HG02588 (cell line): Measurements from ENCODE around the gene CDK5R1.

Experiments used
- ATAC-seq: cut with Tn5 transposase; IDR thresholded peaks from one replicate; pipeline ENCODE4 v1.9.1; 2021; ENCODE audit warnings: mild to moderate bottlenecking, moderate library complexity; ENCODE audit not compliant: unreplicated experiment

Gene CDK5R1

DNA sequence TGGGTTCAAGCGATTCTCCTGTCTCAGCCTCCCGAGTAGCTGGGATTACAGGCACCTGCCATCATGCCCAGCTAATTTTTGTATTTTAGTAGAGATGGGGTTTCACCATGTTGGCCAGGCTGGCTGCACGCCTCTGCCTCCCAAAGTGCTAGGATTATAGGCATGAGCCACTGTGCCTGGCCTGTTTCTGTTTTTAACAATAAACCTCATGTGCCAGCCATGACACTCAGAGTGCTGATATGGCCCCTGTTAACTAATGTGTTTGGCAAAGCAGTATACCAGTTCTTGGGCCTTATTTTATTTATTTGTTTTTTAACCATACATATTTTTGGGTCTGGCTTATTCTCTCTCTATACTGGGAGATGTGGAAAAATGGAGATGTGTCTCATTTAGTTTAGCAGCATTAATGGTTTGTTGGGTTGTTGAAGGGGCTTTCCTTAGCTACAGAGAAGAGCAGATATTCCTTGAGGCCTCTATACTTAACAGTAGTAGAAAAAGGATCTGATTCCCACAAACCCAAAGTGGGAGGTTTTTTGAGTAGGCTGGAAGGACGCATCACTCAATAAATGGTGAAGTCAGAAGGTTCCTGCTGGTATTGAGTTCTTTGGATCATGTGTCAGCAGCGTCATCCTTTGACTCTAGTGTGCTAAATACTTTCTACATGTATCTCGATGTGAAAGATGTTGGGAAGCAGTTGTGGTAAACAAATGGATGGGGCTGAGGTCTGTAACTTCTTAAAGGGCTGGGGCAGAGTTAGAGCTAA lies 16.2 kb upstream of the CDK5R1 start:
- ATAC-seq: no peak

DNA sequence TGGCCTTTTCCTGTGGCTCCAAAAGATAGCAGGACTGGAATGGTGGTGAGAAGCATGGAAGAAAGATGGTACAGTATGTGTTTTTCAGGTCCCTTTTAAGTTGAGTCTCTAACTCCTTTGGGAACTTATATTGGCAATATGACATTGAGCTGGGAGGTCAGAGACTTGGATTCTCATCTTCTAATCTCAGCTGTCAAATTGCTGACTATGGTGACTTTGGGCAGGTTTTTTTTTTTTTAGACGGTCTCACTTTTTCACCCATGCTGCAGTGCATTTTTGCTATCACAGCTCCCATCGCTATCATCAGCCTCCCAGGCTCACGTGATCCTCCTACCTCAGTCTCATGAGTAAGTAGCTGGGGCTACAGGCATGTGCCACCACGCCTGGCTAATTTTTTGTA lies 15.1 kb upstream of the CDK5R1 start:
- no peak for ATAC-seq

DNA sequence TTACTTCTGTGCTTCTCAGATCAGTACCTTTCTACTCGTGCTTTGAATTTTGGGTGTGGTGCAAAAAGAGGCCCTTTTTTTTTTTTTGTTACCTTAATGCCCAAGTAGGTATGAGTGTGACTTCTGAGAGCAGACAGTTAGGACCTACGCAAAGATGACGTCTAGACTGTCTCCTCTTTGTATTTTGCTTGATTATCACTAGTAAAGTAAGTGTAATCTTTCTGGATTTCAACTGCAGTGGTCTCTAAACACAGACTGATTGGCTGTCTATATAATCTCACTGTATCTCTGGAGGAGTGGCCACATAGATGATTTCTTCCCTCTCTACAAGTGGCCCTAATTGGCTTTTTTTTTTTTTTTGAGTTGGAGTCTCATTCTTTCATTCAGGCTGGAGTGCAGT lies 11.5 kb upstream of the CDK5R1 start:
- ATAC-seq: no peak

DNA sequence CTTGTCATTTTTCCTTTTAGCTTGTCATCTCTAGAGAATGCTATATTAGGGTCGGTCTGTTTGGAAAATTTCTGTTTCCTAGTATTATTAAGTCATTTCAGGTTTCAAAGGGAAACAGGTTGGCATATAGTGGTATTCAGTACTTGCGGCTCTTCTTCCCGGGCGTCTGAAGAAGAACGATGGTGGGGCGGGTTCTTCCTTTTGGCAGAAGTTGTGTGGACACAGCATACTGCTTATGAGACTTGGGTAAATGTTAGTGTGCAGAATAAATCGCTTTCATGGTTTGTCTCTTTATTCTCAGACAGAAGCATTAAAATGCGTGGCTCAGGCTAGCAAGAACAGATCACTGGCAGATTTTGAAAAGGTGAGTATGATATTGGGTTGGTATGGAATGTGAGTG lies 9.6 kb upstream of the CDK5R1 start:
- ATAC-seq: no peak

DNA sequence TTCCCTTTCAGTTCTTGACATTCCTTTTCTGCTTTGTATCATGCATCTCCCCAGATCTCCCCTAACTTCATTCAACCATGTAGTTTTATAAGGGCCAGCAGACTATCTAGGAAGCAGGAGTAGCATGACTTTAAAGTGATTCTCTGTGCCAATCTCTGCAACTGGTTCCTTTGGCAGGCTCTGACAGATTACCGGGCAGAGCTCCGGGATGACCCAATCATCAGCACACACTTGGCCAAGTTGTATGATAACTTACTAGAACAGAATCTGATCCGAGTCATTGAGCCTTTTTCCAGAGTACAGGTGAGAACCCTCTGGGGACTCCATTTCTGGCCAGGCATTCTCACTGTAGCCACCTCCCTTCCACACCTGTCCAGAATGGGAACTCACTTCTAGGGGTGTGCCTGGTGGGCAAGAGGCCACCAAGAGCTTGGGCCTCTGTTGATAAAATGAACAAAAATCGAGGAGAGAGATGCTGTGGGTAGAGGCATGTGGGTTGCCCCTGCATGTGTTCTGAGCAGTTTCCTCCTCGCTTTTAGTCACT lies 7.6 kb upstream of the CDK5R1 start:
- no peak for ATAC-seq

DNA sequence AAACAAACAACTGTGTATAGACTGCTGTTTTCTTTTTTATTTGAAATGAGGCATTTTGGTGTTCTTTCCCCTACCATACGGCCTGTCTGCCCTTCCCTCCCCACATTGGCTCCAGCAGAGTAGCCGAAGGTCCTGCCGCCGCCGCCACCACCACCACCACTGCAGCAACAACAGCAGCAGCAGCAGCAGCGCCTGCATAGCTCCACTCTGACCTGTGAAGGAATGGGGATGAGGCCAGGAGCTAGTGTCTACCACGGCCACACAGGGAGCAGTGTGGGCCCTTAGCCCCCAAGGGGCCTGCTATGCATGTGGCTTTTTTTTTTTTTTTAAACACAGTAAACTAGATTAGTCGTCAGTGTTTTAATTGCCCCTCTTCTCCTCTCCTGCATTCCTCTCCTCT lies 5.6 kb upstream of the CDK5R1 start:
- no peak for ATAC-seq

DNA sequence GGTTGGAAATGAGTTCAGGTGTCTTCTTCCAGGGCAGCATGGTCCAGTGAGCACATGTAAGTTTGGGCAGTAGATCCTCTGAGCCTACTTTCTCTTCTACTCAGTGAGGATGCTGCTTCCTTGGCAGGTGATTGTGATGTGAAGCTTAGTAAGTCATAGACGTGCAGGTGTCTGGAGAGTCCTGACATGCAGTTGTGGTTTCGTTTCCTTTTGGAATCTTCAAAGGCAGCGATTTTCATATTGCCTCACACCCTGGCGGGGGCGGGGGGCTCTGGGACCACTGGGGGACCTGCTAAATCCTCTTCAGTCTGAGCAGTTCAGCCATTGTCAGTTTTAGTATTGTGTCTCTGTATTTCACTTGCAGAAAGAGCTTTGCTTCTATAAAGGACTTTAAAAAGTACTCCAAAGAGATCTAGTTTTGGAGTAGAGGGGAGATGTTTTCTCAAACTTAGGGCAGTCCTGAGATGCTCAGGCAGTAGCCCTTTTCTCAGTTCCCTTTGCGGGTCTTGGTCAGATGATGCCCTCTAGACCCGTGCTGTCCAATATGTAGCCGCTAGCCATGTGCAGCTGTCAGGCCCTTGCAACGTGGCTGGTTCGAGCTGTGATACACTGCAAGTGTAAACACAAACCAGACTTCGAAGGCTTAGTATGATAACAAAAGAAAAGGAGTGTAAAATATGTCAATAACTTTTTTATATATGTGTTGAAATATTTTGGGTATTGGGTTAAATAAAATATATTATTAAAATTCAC lies 4.0 kb upstream of the CDK5R1 start:
- no peak for ATAC-seq

DNA sequence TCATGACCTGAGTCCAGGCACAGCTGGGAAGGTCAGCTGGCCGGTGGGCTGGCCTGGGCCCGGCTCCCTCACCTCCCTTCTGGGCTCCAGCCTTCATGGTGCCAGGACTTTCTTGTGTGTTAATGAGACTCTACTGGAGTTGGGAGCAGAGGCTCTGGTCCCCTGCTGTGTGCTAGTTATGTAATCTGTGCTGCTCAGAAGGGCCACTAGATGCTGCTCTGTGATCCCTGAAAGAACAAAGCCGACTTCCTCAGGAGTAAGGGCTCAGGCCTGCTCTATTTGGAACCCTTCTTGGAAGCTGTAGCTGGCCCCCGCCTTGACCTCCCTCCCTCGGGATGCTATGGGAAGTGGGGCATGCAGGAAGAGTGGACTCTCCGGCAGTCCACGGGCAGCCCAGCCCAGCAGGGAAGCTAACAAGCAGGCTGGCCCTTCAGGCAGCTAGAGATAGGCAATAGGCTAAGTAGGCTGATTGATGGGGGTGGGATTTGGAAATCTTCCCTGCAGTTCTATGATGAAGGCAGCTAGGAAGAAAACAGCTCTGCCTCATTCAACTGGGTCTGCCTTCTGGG lies 3.3 kb upstream of the CDK5R1 start:
- no peak for ATAC-seq

DNA sequence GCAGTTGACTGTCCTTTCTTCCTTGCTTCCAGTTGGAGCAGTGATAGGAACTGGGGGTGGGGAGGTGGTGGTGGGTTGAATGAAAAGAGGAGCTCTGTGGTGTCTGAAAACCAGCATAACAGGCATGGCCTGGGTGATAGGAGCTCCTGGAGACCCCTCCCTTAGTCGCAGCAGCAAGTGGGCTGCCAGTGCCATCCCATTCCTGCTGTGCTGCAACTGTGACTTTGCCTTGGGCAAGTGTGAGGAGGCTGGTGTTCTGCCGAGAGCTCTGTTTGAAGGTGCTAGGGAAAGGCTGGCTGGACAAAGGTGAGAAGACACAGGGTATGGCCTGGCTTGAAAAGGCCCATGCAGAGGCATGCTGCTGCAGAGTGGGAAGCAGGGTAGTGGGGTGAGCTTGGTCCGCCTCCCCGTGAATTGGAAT lies 2.7 kb upstream of the CDK5R1 start:
- ATAC-seq: no peak

DNA sequence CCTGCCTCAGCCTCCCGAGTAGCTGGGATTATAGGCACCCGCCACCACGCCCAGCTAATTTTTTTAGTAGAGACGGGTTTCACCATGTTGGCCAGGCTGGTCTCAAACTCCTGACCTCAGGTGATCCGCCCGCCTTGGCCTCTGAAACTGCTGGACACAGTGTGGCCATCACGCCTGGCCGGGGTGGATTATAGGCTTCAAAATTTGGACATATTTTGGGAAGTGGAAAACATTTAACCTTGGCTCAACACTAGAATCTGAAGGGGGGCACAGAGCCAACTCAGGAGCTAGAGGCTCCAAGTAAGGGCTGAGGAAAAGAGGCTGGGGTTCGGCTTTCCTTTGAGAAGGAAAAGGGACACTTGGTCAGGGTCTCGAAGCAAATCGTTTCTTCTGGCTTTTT lies 2.2 kb upstream of the CDK5R1 start:
- ATAC-seq: no peak

DNA sequence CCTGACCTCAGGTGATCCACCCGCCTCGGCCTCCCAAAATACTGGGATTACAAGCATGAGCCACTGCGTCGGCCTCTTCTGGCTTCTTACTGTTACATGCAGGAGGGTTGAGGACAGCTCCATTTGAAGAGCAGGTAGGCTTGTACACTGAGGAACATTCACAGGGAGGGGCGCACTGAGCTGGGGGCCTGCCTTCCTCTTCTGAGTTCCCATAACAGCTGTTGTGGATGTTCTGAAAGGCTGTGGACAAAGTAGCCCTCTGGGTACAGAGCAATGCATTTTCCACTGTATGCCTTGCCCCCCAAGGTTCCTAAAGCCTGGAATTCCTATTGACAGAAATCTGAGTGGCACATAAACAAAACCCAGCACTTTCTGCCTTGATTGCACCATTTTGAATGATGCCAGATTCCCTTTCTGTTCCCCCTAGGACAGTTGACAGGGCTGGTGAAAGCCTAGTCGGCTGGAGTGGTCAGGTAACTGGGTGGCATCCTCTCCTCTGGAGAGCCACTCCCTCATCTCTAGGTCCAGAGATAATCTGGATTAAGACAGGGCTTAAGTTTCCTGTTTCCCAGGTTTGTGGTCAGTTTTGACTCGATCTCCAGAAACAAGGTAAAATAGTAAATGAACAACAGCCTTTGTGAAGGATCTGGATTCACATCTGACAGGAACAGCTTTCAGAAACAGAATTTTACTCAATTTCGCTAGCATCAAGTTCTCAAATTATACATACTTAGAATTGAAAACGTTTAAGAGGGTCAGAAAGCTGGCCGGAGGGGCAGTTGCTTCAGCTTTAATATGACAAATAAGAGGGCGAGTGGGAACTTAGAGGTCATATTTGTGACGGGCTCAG lies 1.3 kb upstream of the CDK5R1 start:
- ATAC-seq: no peak

DNA sequence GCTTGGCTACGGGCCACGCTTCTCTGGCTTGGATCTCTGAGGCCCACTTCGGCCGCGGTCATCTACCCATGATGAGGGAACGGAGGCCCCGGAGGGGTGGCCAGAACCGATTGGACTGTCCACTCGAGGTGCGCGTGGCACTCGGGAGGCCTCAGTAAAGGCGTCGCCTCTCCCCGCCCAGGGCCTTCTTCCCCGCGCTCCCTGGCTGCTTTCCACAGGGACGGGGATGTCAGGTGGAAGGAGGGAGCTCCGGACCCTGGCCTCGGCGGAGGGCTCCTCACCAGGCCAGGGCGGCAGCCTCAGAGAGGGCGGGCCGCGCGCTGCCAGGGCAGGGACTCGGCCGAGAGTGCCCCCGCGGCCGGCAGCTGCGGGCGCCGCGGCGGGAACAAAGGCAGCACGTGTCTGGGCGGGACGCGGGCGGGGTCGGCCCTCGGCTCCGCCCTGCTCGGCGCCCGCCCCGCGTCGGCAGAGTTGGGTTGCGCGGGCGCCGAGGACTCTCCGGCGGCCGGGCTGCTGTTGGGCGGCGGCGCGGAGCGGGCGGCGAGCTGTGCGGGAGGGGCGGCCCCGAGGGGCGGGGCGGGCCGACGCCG lies 587 bp upstream of the CDK5R1 start:
- peak; percentile 46 for ATAC-seq

DNA sequence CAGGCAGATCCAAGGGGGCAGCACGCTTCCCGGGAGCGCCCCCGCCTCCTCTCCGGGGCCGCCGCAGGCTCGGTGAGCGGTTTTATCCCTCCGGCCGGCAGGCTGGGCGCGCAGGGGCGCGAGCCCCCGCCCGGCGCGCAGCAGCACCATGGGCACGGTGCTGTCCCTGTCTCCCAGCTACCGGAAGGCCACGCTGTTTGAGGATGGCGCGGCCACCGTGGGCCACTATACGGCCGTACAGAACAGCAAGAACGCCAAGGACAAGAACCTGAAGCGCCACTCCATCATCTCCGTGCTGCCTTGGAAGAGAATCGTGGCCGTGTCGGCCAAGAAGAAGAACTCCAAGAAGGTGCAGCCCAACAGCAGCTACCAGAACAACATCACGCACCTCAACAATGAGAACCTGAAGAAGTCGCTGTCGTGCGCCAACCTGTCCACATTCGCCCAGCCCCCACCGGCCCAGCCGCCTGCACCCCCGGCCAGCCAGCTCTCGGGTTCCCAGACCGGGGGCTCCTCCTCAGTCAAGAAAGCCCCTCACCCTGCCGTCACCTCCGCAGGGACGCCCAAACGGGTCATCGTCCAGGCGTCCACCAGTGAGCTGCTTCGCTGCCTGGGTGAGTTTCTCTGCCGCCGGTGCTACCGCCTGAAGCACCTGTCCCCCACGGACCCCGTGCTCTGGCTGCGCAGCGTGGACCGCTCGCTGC lies 832 bp downstream of the CDK5R1 start:
- no peak for ATAC-seq

DNA sequence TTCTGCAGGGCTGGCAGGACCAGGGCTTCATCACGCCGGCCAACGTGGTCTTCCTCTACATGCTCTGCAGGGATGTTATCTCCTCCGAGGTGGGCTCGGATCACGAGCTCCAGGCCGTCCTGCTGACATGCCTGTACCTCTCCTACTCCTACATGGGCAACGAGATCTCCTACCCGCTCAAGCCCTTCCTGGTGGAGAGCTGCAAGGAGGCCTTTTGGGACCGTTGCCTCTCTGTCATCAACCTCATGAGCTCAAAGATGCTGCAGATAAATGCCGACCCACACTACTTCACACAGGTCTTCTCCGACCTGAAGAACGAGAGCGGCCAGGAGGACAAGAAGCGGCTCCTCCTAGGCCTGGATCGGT lies 1.4 kb downstream of the CDK5R1 start:
- no peak for ATAC-seq

DNA sequence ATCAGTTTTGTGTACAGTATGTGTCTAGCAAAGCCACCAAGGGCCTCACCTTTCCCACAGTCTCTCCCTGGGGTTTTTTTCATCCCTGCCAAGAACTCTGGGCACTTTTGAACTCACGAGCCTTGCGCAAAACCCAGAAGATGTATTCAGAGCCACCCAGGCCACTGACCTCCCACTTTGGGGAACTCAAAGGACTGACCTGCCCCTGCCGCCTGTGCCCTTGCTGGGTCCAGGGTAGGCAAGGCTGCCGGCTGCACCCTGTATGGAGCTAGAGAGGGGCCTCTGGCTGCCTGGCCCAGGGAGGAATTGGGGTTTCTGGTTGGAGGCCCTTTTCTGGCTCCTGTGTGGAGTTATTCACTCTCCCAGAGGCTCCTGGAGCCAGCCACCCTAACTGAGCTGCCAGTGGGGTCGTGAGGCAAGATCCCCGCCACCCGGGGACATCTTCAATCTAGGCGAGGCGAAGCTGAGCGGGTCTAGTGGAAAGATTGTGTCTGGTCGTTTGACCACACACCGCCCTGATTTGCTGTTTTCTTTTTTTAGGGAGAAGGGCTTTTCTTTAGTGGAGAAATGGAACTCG lies 1.9 kb downstream of the CDK5R1 start:
- no peak for ATAC-seq

DNA sequence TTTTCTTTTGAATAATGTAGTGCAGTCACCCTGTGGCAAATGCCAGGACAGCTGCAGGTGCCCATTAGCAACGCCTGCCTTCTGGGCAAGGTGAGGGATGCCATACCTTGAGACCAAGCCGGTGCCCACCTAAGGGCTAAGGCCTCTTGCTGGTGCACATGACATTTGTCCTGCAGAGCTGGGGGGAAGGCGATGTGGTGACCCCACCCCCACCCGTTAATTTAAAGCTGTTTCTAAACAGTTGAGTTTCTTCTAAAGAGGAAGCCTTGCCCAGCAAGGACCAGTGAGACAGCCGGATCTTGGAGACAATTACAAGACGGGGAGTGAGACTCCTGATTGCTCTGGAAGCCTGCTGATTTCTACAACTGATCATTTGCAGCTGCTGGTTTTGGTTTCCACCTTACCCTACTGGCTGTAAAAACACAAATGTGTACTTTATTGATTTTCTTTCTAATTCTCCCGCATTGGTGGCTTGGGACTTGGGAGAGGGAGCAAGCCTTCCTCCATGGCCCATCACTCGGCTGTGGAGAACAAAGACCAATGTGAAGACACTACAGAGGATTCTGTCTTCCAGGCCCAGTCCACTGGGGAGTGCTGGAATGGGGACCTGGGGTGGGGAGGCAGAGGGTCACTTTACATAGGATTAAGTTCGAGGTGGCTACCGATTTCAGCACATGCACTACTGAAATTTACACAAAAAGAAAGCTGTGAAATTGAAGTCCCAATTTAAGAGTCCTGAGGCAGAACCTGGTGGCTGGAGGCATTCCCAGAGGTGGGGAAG lies 2.7 kb downstream of the CDK5R1 start:
- ATAC-seq: no peak

DNA sequence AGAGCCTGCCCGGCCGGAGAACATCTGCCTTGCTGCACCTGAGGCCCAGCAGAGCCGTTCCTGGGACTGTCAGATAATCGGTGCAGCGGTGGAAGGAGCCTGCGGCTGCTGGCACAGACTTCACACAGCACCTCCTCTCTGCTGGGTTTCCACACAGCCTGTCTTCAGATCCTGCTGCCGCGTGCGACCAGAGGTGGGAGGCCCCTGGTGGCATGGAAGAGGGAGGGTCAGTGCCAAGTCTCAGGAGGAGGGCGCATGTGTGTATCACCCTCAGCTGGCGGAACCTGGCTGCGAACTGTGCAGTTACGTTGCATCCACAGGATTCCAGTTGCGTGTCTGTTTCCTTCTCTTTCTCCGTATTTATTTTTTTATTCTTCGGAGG lies 3.3 kb downstream of the CDK5R1 start:
- no peak for ATAC-seq

DNA sequence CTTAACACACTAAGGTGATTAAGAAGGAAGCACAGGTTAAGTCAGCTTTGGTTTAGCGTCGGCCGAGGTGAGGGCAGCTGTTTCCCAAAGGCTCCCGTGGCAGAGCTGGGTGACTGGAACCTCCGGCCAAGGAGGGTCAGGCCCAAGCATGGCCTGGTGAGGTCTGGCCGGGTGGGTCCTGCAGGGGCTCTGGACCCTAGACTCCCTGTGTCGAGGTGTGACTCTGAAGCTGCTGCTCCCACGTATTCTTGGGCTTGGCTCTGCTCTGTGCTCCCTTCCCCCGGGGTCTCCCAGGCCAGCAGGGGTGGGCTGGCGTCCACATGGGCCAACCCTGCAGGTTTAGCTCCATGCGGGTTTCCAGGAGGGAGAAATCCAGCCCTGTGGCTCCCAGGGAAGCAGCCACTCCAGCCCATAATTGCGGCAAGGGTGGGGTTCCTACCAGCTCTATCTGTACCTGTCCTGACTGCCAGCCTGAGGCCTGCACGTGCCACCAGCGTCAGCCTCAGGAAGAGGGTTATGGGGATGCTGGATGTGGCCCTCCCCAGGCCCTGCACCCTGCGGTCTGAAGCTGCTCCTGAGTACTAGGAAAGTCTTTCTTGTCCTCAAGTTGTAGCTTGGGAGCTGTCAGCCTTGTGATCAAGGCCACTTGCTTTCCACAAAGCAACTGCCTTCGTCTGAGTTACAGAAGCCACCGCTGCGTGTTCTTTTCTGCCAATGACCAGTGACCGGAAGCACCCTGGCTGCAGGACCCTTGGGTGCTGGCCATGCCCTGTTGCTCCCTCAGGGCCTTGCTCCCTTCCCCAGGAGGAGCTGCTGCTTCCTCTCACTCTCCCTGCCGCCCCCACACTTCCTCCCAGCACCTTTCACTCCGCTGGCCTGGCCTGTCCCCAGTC lies 4.8 kb downstream of the CDK5R1 start:
- no peak for ATAC-seq
